HG02610 (cell line): ENCODE results near the gene ARHGEF3.

Source experiments
- ATAC-seq: cut with Tn5 transposase; IDR thresholded peaks from one replicate; pipeline ENCODE4 v1.9.1; 2021; ENCODE audit warnings: mild to moderate bottlenecking, moderate library complexity; ENCODE audit not compliant: unreplicated experiment

ARHGEF3 gene

GRCh38 chr3:56801662-56802377 lies at the start of gene ARHGEF3:
ARHGEF3 (minus strand) TSS chr3:56801949; CDS start chr3:56801798, 151 bp downstream.
- ATAC-seq = peak; percentile 82

- ATAC-seq = no peak
Observed at GRCh38 chr3:56849698-56850097, 47.9 kb upstream of the ARHGEF3 start.

GRCh38 chr3:56845505-56845904 lies 43.8 kb upstream of the ARHGEF3 start:
- no peak for ATAC-seq

GRCh38 chr3:56844536-56844935 lies 42.8 kb upstream of the ARHGEF3 start:
- no peak for ATAC-seq

GRCh38 chr3:56839784-56840715 lies 38.3 kb upstream of the ARHGEF3 start:
- ATAC-seq = no peak

GRCh38 chr3:56838448-56838847 lies 36.7 kb upstream of the ARHGEF3 start:
- no peak for ATAC-seq

- ATAC-seq = no peak
Observed at GRCh38 chr3:56837196-56837955, 35.6 kb upstream of the ARHGEF3 start.

GRCh38 chr3:56836276-56837163 lies 34.8 kb upstream of the ARHGEF3 start:
- ATAC-seq = no peak

- no peak for ATAC-seq
Observed at GRCh38 chr3:56835650-56836227, 34.0 kb upstream of the ARHGEF3 start.

GRCh38 chr3:56833536-56833935 lies 31.8 kb upstream of the ARHGEF3 start:
- no peak for ATAC-seq

- no peak for ATAC-seq
Observed at GRCh38 chr3:56833022-56833421, 31.3 kb upstream of the ARHGEF3 start.

GRCh38 chr3:56831572-56831971 lies 29.8 kb upstream of the ARHGEF3 start:
- no peak for ATAC-seq

- ATAC-seq = no peak
Observed at GRCh38 chr3:56830884-56831283, 29.1 kb upstream of the ARHGEF3 start.

- no peak for ATAC-seq
Observed at GRCh38 chr3:56829533-56829932, 27.8 kb upstream of the ARHGEF3 start.

- no peak for ATAC-seq
Observed at GRCh38 chr3:56826831-56827722, 25.3 kb upstream of the ARHGEF3 start.

GRCh38 chr3:56825567-56826438 lies 24.1 kb upstream of the ARHGEF3 start:
- no peak for ATAC-seq

GRCh38 chr3:56823984-56824703 lies 22.4 kb upstream of the ARHGEF3 start:
- ATAC-seq = no peak
